Mammary epithelial cell (primary cell): ENCODE data around the gene CYP24A1.

Experiments used
- EZH2 ChIP-seq: IDR thresholded peaks from 2 replicates; pipeline ENCODE4 v1.6.1; 2012; ENCODE audit warnings: low read length, inconsistent platforms, borderline replicate concordance
- TF ChIP-seq, protein P1 (sequence below), 2 donors: IDR thresholded peaks in 1 of 2; conservative IDR thresholded peaks in 1 of 2; 2 replicates each; pipeline ENCODE4 v1.5.1; 2011 to 2012; ENCODE audit warnings: inconsistent platforms in 2 of 2, low read length in 2 of 2, mild to moderate bottlenecking in 2 of 2, control low read depth in 1 of 2, low read depth in 1 of 2; ENCODE audit not compliant: insufficient read depth in 1 of 2; ENCODE audit errors: extremely low read depth in 1 of 2

DNA sequence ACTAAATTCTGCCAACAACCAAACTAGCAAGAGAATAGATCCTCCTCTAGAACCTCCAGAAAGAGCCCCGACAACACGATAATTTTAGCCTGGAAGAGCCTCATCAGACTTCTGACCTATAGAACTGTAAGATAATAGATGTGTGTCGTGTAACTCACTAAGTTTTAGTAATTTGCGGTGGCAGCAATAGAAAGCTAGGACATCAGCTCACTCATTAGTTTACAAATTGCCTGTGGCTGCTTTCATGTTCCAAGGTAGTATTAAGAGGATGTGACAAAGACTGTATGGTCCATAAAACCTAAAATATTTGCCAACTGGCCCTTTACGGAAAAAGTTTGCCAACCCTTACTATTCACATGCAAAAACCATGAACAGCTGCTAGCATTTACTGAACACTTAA lies 17.3 kb downstream of the CYP24A1 start:
- no peak for TF ChIP-seq EZH2
- TF ChIP-seq, protein P1, sequence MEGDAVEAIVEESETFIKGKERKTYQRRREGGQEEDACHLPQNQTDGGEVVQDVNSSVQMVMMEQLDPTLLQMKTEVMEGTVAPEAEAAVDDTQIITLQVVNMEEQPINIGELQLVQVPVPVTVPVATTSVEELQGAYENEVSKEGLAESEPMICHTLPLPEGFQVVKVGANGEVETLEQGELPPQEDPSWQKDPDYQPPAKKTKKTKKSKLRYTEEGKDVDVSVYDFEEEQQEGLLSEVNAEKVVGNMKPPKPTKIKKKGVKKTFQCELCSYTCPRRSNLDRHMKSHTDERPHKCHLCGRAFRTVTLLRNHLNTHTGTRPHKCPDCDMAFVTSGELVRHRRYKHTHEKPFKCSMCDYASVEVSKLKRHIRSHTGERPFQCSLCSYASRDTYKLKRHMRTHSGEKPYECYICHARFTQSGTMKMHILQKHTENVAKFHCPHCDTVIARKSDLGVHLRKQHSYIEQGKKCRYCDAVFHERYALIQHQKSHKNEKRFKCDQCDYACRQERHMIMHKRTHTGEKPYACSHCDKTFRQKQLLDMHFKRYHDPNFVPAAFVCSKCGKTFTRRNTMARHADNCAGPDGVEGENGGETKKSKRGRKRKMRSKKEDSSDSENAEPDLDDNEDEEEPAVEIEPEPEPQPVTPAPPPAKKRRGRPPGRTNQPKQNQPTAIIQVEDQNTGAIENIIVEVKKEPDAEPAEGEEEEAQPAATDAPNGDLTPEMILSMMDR (conservative IDR thresholded peaks at IDR 0.05 in 1 of 2, IDR thresholded peaks at IDR 0.05 in 1 of 2; ENCODE audit: extremely low read depth in 1 of 2, insufficient read depth in 1 of 2, low read depth in 1 of 2, low read length in 2 of 2) = no peak
